Cardiac muscle cell (in vitro differentiated cells and primary cell): ENCODE data around the gene IP6K1. TPM values are rescaled to one million over a fixed set of nuclear protein-coding genes. Genes with fewer than 3 reads are reported as not detected.

ENCODE experiments used
- DNase-seq, 2 donors: peaks; one replicate each; pipeline versions ENCODE4 v3.0.0 to v3.0.0-alpha.2; 2010 to 2017; ENCODE audit warnings: low read depth in 1 of 2, low spot score in 1 of 2
- H3K27ac ChIP-seq: fragments of 200-600 bp; sonication (generic); 2 replicates; pipeline ENCODE4 v1.5.1; 2016
- H3K27me3 ChIP-seq: fragments of 200-600 bp; sonication (generic); 2 replicates; pipeline ENCODE4 v1.6.0; 2016; ENCODE audit warnings: control low read depth
- H3K36me3 ChIP-seq: fragments of 200-600 bp; sonication (generic); 2 replicates; pipeline ENCODE4 v1.5.1; 2016; ENCODE audit warnings: control low read depth
- H3K4me1 ChIP-seq: fragments of 200-600 bp; sonication (generic); 2 replicates; pipeline ENCODE4 v1.8.1; 2017; ENCODE audit warnings: low read depth, mild to moderate bottlenecking, mixed run types
- H3K4me3 ChIP-seq: fragments of 200-600 bp; sonication (generic); 2 replicates; pipeline ENCODE4 v1.5.1; 2016; ENCODE audit warnings: mild to moderate bottlenecking
- H3K9me3 ChIP-seq: fragments of 200-600 bp; sonication (generic); 2 replicates; pipeline ENCODE4 v1.5.1; 2017; ENCODE audit warnings: low read depth, mild to moderate bottlenecking, control low read depth
- polyA plus RNA-seq: library from polyadenylated mRNA; unstranded; fragments of >200 nt; fragmentation: Nextera tagmentation; extraction: Ambion mirVana; gene quantifications from 2 replicates; pipeline ENCODE4 v1.2.1, GENCODE V29; 2016
- total RNA-seq: library from RNA; depleted of rRNA; stranded (reverse); fragments of >200 nt; gene quantifications from 2 replicates; pipeline ENCODE4 v1.2.3, GENCODE V29; 2016
- TF ChIP-seq, protein P1 (sequence below): IDR thresholded peaks from 2 replicates; pipeline ENCODE4 v1.5.1; 2012; ENCODE audit warnings: low read depth, mild to moderate bottlenecking, low read length

IP6K1 gene
- total and polyA plus RNA-seq, 2 experiments from 2014 or later, result 30.1 to 40.3 TPM

- no peaks in the 10 kb centered on the region for H3K4me1 ChIP-seq
- no peak overlapping the region for H3K4me3 ChIP-seq
- no peak overlapping the region for H3K27ac ChIP-seq
- TF ChIP-seq, protein P1, sequence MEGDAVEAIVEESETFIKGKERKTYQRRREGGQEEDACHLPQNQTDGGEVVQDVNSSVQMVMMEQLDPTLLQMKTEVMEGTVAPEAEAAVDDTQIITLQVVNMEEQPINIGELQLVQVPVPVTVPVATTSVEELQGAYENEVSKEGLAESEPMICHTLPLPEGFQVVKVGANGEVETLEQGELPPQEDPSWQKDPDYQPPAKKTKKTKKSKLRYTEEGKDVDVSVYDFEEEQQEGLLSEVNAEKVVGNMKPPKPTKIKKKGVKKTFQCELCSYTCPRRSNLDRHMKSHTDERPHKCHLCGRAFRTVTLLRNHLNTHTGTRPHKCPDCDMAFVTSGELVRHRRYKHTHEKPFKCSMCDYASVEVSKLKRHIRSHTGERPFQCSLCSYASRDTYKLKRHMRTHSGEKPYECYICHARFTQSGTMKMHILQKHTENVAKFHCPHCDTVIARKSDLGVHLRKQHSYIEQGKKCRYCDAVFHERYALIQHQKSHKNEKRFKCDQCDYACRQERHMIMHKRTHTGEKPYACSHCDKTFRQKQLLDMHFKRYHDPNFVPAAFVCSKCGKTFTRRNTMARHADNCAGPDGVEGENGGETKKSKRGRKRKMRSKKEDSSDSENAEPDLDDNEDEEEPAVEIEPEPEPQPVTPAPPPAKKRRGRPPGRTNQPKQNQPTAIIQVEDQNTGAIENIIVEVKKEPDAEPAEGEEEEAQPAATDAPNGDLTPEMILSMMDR, result no peak
- no peak for DNase-seq
- H3K36me3 ChIP-seq, result peaks cover 4% of the 10 kb centered on the region
- H3K27me3 ChIP-seq, result no peaks in the 10 kb centered on the region
- H3K9me3 ChIP-seq, result no peaks in the 10 kb centered on the region
These were observed 69.6 kb downstream of the IP6K1 start for GRCh38 chr3:49716691-49717210.

DNA sequence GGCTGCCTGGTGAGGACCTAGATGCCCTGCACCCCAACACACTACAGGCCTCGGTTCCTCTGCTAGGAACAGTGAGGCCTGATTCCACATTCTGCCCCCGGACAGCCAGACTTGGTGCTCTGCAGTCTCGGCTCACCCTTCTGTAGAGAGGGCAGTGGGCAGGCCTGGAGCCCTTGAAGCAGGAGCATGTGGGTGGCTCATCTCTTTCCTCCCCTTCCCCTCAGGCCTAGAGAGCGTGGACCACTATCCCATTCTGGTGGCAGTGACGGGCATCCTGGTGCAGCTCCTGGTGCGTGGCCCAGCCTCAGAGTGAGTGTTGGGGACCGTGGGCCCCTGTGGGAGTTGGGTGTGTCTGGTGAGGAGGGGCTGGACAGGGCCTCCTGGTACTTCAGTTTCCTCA lies 70.2 kb downstream of the IP6K1 start:
- no peaks in the 10 kb centered on the region for H3K9me3 ChIP-seq
- H3K27ac ChIP-seq, result no peak overlapping the region
- DNase-seq, result no peak
- TF ChIP-seq, protein P1, result no peak
- no peak overlapping the region for H3K4me3 ChIP-seq
- no peaks in the 10 kb centered on the region for H3K4me1 ChIP-seq
- H3K27me3 ChIP-seq, result no peaks in the 10 kb centered on the region
- H3K36me3 ChIP-seq, result no peaks in the 10 kb centered on the region

DNA sequence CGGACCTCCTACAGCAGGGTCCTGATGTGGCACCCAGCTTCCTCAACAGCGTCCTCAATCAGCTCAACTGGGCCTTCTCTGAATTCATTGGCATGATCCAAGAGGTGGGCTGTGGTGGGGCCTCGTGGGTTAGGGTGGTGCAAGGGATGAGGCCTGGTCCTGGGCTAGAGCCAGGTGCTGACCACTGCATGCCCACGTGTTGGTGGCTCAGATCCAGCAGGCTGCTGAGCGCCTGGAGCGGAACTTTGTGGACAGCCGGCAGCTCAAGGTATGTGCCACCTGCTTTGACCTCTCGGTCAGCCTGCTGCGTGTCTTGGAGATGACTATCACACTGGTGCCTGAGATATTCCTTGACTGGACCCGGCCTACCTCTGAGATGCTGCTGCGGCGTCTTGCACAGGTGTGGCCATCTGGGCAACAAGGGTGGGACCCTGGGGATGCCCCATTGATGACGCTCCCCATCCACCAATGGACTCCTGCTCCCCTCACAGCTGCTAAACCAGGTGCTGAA lies 70.7 kb downstream of the IP6K1 start:
- H3K4me1 ChIP-seq, result no peaks in the 10 kb centered on the region
- H3K27ac ChIP-seq, result no peak overlapping the region
- no peaks in the 10 kb centered on the region for H3K27me3 ChIP-seq
- H3K36me3 ChIP-seq, result no peaks in the 10 kb centered on the region
- no peak for DNase-seq
- H3K4me3 ChIP-seq, result no peak overlapping the region
- TF ChIP-seq, protein P1, result no peak
- no peaks in the 10 kb centered on the region for H3K9me3 ChIP-seq

GRCh38 chr3:49714728-49715550 lies 71.4 kb downstream of the IP6K1 start:
- H3K9me3 ChIP-seq, result no peaks in the 10 kb centered on the region
- H3K27me3 ChIP-seq, result no peaks in the 10 kb centered on the region
- TF ChIP-seq, protein P1, result no peak
- H3K27ac ChIP-seq, result no peak overlapping the region
- H3K36me3 ChIP-seq, result no peaks in the 10 kb centered on the region
- no peak for DNase-seq
- H3K4me3 ChIP-seq, result no peak overlapping the region
- H3K4me1 ChIP-seq, result no peaks in the 10 kb centered on the region

GRCh38 chr3:49713336-49714105 lies 72.8 kb downstream of the IP6K1 start:
- H3K4me3 ChIP-seq, result no peak overlapping the region
- H3K27ac ChIP-seq, result no peak overlapping the region
- no peak for DNase-seq
- H3K36me3 ChIP-seq, result no peaks in the 10 kb centered on the region
- TF ChIP-seq, protein P1, result no peak
- no peaks in the 10 kb centered on the region for H3K9me3 ChIP-seq
- H3K27me3 ChIP-seq, result no peaks in the 10 kb centered on the region
- H3K4me1 ChIP-seq, result no peaks in the 10 kb centered on the region
